ENCODE results near the gene APC2.

The APC2 gene, protein sequence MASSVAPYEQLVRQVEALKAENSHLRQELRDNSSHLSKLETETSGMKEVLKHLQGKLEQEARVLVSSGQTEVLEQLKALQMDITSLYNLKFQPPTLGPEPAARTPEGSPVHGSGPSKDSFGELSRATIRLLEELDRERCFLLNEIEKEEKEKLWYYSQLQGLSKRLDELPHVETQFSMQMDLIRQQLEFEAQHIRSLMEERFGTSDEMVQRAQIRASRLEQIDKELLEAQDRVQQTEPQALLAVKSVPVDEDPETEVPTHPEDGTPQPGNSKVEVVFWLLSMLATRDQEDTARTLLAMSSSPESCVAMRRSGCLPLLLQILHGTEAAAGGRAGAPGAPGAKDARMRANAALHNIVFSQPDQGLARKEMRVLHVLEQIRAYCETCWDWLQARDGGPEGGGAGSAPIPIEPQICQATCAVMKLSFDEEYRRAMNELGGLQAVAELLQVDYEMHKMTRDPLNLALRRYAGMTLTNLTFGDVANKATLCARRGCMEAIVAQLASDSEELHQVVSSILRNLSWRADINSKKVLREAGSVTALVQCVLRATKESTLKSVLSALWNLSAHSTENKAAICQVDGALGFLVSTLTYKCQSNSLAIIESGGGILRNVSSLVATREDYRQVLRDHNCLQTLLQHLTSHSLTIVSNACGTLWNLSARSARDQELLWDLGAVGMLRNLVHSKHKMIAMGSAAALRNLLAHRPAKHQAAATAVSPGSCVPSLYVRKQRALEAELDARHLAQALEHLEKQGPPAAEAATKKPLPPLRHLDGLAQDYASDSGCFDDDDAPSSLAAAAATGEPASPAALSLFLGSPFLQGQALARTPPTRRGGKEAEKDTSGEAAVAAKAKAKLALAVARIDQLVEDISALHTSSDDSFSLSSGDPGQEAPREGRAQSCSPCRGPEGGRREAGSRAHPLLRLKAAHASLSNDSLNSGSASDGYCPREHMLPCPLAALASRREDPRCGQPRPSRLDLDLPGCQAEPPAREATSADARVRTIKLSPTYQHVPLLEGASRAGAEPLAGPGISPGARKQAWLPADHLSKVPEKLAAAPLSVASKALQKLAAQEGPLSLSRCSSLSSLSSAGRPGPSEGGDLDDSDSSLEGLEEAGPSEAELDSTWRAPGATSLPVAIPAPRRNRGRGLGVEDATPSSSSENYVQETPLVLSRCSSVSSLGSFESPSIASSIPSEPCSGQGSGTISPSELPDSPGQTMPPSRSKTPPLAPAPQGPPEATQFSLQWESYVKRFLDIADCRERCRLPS (N-terminal part only)

DNA sequence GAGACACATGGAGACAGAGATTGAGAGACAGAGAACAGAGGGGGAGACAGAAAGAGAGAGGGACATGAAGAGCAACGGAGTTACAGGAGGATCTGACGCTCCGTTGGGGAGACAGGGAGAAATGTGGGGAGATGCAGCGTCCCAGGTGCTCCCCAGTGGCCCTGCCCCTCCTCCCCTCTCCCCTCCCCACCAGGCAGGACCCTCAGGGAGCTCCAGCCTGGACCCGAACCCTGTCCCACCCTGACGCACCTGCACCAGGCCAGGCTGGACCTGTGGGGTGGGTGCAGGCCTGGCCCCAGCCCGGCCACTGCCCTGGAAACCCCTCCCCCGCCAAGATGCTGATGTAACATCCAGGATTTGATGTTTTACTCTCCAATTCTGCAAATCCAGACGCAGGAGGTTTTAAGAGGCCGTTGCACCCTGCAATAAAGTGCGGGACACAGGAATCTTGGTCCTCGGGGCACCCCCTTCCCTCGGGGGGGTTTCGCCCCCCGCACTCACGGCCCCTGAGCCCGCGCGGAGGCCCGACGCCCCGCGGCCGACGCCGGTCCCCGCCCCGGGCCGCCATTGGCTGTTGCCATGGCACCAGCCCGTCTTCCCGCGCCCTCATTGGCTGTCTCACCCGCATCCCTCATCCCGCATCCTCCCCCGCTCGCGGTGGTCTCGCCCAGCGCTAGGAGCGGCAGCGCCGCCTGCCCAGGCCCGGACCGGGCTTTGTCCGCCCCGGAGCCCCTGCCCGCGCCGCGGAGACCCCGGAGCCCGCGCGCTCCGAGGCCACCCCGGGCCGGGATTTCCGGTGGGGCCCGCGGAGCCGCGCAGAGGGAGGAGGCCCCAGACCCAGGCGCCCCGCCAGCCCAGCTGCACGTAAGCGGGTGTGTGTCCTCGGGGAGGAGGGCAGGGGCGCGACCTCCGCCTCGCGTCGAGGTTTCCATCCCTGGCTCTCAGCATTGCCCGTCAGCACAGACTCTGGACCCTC lies at the start of gene APC2:
APC2 (plus strand) TSS at position 655 of the 976 bp plus-strand sequence. CDS start 2,881 bp downstream, outside the sequence.
- peaks cover 8% of the 10 kb centered on the region for H3K4me1 ChIP-seq
- in situ Hi-C loops (cut with MboI; ENCODE audit: low sequenced_read_pairs), result no loop called here
- H3K4me3 ChIP-seq, result no peak within 1 kb of the TSS
- H3K36me3 ChIP-seq (replicated peaks), result no peaks in the 10 kb centered on the region
- DNase-seq (ENCODE audit: low spot score in 2 of 2), result peak in 1 of 2 experiments; percentile 78
- peaks cover 77% of the 10 kb centered on the region for H3K27me3 ChIP-seq (ENCODE audit: low read depth)
- H3K9me3 ChIP-seq, result no peaks in the 10 kb centered on the region

DNA sequence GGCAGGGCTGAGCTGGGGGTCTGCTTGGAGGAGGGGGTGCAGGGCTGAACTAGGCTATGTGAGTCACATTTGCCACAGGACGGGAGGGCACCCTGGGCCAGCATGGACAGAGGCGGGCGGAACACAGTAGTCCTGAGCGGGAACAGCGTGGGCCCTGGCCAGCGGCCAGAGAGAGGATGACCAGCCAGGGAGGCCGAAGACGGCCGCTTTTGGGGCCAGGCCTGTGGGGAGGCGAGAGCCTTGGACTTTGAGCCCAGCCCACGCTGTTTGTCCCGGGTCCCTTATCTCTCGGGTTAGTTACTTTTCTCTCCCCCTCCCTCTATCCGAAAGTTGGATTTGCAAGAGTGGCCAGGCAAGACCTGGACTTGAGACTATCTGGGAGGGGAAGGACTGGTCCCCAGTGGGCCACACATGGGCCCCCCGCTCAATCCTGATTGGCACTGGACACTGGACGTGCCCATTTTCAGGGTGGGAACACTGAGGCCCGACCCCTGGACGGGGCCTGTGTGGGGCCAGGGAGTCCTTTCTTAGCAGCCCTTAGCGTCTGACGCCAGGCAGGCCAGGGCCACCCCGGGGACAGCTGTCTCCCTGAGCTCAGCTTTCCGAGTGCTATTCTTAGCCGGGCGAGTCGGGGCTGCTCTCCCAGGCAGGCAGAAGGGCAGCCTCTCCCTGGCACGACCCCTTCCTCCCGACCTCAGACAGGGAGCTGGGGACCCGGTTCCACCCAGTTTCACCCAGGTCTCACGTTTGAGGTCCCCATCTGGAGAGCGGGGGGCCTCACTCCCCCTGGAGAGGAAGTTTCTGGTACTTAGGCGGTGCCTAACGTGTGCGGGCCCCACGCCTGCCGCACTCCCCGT lies 49.4 kb upstream of the APC2 start:
- in situ Hi-C loops (cut with MboI; ENCODE audit: low sequenced_read_pairs), result no loop called here
- Histone ChIP-seq H3K36me3 (replicated peaks) (peaks cover 21% of the 10 kb centered on the region), H3K4me1 (peaks cover 3% of the 10 kb centered on the region; the same call in 1 of the 2 replicates), H3K4me3 (peak overlapping the region; percentile 72), H3K9me3 (no peaks in the 10 kb centered on the region), H3K27me3 (ENCODE audit: low read depth) (no peaks in the 10 kb centered on the region)
- peak in 1 of 2 experiments; percentile 48 for DNase-seq (ENCODE audit: low spot score in 2 of 2)

DNA sequence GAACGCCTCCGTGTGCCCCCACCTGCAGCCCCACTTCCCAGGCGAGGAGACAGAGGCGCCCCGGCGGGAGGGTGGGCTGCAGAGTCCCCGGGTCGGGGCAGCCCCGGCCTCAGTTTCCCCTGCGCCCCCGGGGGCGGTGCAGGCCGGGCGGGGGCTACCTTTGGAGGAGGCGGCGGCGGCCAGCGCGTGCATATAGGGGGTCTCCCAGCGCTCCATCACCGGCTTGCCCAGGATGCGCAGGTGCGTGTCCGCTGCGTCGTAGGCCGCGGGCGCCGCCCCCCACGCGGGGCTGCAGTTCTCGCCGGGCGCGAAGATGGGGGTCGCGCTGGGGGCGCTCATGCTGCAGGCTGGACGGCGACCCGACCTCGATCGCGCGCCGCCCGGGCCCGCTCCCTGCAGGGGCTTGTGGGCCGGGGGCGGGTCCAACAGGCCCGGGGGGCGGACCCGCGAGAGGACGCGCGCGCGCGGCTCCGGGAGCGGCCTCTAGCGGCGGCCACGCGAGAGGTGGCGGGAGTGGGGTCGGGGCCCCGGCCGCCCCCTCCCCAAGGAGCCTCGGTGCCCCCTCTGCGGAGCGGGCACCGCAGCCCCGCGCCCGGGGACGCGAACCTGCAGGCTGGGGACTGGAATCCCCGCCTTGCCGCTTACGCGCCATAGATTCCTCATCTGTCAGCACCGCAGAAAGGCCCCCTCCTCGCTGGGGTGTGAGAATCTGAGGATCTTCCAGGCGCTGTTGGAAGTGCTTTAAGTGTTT lies 48.6 kb upstream of the APC2 start, which contains the start of gene GAMT:
GAMT (minus strand) TSS at position 405 of the 751 bp plus-strand sequence; CDS start at position 339, 66 bp downstream.
- Histone ChIP-seq H3K9me3 (no peaks in the 10 kb centered on the region), H3K4me3 (peak within 1 kb of the TSS; percentile 72), H3K27me3 (ENCODE audit: low read depth) (no peaks in the 10 kb centered on the region), H3K36me3 (replicated peaks) (peaks cover 21% of the 10 kb centered on the region), H3K4me1 (peaks cover 3% of the 10 kb centered on the region; the same call in 1 of the 2 replicates)
- DNase-seq (ENCODE audit: low spot score in 2 of 2), result peak; percentile 27 to 77
- in situ Hi-C loops (cut with MboI; ENCODE audit: low sequenced_read_pairs), result no loop called here

DNA sequence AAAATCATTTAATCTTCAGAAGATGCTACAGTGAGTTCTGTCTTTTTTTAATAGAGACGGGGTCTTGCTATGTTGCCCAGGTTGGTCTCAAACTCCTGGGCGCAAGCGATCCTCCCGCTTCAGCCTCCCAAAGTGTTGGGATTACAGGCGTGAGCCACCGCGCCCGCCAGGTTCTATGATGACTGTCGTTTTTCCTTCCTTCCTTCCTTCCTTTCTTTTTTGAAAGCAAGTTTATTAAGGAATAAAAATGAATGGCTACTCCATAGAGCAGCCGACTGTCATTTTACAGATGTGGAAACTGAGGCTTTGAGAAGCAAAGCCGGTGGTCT lies 48.1 kb upstream of the APC2 start:
- peaks cover 21% of the 10 kb centered on the region for H3K36me3 ChIP-seq (replicated peaks)
- H3K27me3 ChIP-seq (ENCODE audit: low read depth), result no peaks in the 10 kb centered on the region
- in situ Hi-C loops (cut with MboI; ENCODE audit: low sequenced_read_pairs), result no loop called here
- no peaks in the 10 kb centered on the region for H3K9me3 ChIP-seq
- peaks cover 8% of the 10 kb centered on the region for H3K4me1 ChIP-seq
- peak overlapping the region; percentile 72 for H3K4me3 ChIP-seq
- DNase-seq (ENCODE audit: low spot score in 2 of 2), result no peak

DNA sequence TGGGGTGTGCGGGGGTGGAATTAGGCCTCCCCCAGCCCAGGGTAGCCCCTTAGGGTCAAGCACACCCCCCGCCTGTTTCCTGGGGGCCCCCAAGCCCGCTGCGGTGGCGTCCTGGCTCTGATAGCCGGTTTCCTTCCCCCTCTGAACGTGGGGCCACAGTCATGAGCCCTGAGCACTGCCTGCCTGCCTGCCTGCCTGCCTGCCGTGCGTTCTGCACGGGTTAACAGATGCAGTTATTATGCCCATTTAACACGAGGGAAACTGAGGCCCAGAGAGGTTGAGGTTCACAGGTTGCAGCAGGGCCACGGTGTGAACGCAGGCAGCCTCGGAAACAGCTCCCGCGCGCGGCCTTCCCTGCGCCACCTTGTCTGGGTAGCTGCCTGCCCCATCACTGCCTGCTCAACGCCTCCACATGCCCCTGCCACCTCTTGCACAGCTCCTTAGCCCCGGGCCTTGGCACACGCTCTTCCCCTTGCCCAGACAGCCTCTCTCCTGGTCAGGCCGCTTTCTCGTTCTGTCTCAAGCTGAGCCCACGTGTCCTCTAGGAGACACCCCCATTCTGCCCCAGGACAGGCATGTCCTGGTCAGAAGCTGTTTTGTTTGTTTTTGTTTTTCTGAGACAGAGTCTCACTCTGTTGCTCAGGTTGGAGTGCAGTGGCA lies 47.4 kb upstream of the APC2 start:
- Histone ChIP-seq H3K9me3 (no peaks in the 10 kb centered on the region), H3K27me3 (ENCODE audit: low read depth) (no peaks in the 10 kb centered on the region), H3K4me1 (peaks cover 9% of the 10 kb centered on the region), H3K4me3 (no peak overlapping the region), H3K36me3 (replicated peaks) (peaks cover 19% of the 10 kb centered on the region)
- DNase-seq (ENCODE audit: low spot score in 2 of 2), result no peak
- in situ Hi-C loops (cut with MboI; ENCODE audit: low sequenced_read_pairs), result no loop called here

DNA sequence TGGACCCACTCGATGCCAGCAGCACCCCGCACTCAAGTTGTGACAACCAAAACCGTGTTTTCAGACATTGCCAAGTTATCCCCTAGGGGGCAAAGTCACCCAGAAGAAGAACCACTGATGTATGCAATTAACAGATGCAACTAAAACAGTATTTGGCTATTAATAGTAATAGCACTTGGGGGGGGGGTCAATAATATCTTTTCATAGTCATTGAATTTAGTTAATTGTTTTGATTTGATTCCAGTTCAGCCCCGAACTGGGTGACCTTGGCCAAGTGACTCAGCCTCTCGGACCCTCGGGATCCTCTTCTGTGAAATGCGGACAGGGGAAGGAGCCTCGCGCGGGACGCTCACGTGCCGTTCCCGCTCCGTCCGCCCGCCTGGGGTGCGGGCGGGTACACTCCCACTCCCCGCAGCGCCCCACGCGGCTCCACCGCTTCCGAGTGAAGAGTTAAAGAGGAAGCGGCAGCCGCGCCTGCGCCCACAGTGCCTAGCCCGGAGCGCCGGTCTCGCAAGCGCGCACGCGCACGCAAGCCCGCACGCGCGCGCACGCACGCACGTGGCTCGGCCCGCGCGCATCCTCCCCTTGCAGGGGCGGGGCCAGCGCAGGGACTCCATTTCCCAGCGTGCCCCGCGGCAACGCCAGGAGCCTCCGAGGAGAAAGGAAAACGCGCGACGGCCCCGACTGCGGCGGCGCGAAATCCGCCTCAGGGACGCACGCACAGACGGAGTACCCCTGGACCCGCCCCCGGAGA lies 43.0 kb upstream of the APC2 start:
- in situ Hi-C loops (cut with MboI; ENCODE audit: low sequenced_read_pairs), result no loop called here
- peaks cover 15% of the 10 kb centered on the region for H3K4me1 ChIP-seq
- H3K36me3 ChIP-seq (replicated peaks), result peaks cover 35% of the 10 kb centered on the region
- H3K9me3 ChIP-seq, result no peaks in the 10 kb centered on the region
- H3K27me3 ChIP-seq (ENCODE audit: low read depth), result no peaks in the 10 kb centered on the region
- H3K4me3 ChIP-seq, result peak overlapping the region; percentile 51
- DNase-seq (ENCODE audit: low spot score in 2 of 2), result peak; percentile 93 to 98

DNA sequence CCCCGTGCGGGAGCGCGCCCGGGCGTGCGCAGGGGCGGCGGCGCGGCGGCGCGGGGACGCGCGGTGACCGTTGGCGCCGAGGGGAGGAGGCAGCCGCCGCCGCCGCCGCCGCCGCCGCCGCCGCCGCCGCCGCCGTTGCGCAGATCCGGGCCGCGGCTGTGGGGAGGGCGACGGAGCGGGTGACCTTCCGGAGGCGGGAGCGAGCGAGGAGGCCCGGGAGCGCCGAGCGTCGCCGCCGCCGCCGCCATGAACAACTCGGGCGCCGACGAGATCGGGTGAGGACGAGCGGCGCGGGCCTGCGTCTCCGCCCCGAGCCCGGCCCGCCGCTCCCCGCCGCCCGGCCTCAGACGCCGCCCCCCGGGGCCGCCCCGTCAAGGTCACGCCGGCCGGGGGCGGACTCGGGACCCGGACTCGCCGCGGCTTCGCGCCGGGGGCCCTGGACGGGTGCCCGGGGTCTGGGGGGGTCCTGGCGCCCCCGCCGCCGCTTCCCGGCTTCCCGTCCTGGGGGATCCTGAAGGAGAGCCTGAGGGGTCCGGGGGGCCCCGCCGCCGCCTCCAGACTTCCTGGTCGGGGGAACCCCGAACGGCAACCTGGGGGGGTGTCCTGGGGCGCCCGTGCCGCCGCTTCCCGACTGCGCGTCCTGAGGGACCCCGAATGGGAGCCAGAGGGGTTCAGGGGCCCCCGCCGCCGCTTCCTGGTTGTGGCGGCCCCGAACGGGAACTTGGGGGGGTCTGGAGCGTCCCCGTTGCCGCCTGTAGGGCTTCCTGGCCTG lies 42.2 kb upstream of the APC2 start, which contains the start of gene DAZAP1:
DAZAP1 (plus strand) TSS at position 59 of the 772 bp plus-strand sequence; CDS start at position 247, 188 bp downstream.
- peaks cover 15% of the 10 kb centered on the region for H3K4me1 ChIP-seq
- H3K27me3 ChIP-seq (ENCODE audit: low read depth), result no peaks in the 10 kb centered on the region
- in situ Hi-C loops (cut with MboI; ENCODE audit: low sequenced_read_pairs), result no loop called here
- peak within 1 kb of the TSS; percentile 95 for H3K4me3 ChIP-seq
- no peak for DNase-seq (ENCODE audit: low spot score in 2 of 2)
- H3K36me3 ChIP-seq (replicated peaks), result peaks cover 43% of the 10 kb centered on the region
- no peaks in the 10 kb centered on the region for H3K9me3 ChIP-seq

DNA sequence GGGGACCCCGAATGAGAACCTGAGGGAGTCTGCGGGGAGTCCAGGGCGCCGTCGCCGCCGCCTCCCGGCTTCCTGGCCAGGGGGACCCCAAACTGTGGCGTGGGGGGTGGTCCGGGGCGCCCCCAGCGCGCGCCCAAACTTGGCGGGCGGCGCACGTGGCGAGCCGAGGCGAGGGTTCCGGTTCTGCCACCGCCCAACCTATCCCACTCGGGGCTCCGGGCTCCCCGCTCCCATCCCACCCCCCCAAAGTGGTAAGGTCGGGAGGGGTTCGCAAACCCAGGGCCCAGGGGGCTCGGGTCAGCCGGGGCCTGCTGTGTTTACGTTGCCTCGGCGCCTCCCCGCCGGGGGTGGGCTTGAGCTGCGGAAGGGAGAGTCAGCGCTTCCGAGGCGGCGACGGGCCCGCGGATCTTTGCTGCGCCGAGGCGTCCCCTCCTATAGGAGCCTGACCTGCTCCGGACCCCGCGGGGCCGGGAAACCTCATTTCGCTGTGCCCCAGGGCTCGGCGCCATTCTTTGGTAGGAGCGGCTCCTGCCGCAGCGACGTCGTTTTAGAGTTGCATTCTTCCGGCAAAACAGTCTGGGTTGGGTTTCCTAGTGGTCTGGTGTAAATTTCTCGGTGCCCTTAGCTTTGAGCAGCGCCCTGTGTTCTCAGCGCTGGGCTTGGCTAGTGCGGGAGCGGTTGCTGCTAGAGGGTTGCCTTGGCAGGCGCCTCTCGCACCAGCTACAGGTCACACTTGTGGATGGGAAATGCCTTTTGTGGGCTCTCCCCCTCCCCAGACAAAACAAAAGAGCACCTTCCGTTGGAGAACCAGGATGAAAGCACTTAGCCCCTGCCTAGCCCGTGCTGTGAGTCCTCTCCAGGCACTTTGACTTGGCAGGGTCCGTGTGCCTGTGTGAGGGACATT lies 41.4 kb upstream of the APC2 start:
- in situ Hi-C loops (cut with MboI; ENCODE audit: low sequenced_read_pairs), result no loop called here
- Histone ChIP-seq H3K4me1 (peaks cover 15% of the 10 kb centered on the region), H3K9me3 (no peaks in the 10 kb centered on the region), H3K27me3 (ENCODE audit: low read depth) (no peaks in the 10 kb centered on the region), H3K4me3 (peak overlapping the region; percentile 95), H3K36me3 (replicated peaks) (peaks cover 51% of the 10 kb centered on the region)
- peak in 1 of 2 experiments; percentile 53 for DNase-seq (ENCODE audit: low spot score in 2 of 2)
